CD4-positive, alpha-beta T cell treated with Interleukin-6 for 4 hours (primary cell): ENCODE measurements around the gene NUP62CL.
"Not testable (repeated sequence)": the region's sequence is repeated elsewhere in the genome, so short reads cannot be mapped to it uniquely, and the experiment has no call there.

Source experiments
- DNase-seq: peaks from one replicate; pipeline ENCODE4 v3.0.0-alpha.2; 2020; ENCODE audit warnings: mixed read lengths

Gene NUP62CL, protein sequence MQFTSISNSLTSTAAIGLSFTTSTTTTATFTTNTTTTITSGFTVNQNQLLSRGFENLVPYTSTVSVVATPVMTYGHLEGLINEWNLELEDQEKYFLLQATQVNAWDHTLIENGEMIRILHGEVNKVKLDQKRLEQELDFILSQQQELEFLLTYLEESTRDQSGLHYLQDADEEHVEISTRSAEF

GRCh38 chrX:107205770-107206696, at the start of gene NUP62CL, which contains the start of gene DNAAF6:
NUP62CL (minus strand) TSS chrX:107206433; CDS start chrX:107175146, 31,287 bp downstream.
DNAAF6 (plus strand) TSS chrX:107206611; CDS start chrX:107212876, 6,265 bp downstream.
- peak; percentile 74 for DNase-seq

GRCh38 chrX:107228486-107228819, 22.2 kb upstream of the NUP62CL start:
- no peak for DNase-seq

GRCh38 chrX:107227780-107228485, 21.7 kb upstream of the NUP62CL start:
- DNase-seq: no peak

DNA sequence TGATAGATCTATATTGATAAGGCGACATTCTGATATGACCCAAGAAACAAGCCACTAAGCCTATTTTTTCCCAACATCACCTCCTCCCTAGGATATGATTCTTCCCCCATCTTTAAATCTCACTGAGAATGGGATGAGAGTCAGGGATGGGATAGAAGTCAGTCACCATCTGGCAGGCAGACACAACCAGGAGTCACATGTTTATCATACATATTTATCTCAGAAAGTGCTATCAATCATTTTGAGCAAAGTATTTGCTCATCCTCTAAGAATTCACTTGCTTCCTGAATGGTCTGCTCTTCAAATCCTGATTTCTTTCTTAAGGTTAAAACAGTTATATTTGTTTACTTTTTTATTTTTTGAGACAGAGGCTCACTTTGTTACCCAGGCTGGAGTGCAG, 20.5 kb upstream of the NUP62CL start:
- no peak for DNase-seq

GRCh38 chrX:107213477-107213876, 7.2 kb upstream of the NUP62CL start:
- DNase-seq: no peak

DNA sequence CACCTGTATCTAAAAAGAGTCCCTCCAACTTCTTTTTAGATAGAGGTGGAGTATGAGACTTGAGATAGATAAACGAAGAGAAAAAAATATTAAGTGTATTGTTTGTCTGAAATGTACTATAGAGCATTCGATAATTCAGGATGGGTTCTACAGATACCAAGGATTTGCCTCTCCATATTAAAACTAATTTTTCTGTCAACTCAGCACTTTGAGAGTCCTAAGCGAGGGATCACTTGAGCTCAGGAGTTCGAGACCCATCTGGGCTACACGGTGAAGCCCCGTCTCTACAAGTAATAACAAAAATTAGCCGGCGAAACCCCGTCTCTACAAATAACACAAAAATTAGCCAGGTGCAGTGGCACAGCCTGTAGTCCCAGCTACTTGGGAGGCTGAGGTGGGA, 1.7 kb upstream of the NUP62CL start:
- DNase-seq: no peak

- no peak for DNase-seq
Measured at GRCh38 chrX:107207089-107207488, 856 bp upstream of the NUP62CL start.

DNA sequence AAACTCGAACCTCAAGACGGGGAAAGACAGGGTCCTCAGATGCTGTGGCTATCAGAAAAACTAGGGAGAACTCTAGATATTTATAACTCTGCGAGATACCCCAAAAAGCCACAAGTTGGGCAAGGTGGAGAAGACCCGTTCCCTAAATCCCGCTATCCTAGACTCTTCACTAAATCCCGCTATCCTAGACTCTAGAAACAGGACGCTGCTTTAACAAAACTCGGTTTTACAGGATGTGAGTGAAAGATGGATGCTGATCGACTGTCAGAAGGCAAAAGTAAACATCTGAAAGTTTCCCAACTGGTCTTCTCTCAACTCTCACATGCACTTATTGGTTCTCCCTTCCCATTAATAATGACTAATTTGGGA, 448 bp upstream of the NUP62CL start:
- no peak for DNase-seq

DNA sequence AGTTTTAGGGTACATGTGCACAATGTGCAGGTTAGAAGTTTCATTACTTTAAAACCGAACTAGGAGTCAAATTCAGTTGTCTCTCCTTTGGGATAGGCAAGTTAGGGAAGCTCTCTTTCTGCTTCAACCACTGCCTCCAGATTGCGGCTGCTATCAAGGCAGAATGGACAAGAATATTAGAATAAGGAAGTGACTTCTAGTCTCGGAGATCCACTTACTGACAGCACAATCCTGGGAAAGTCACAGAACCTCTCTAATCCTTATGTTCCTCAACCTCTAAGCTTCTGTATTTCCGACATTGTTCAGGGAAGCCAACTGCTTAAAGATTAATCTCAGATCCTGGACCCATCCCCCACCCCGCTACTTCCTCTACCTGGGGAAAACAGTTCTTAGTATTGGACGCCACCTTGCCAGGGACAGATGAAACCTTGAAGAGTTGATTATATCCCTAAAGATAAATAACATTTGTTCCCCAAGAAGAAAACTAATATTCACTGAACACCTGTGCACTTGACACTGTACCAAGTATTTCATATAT, 2.1 kb downstream of the NUP62CL start:
- no peak for DNase-seq

- DNase-seq: no peak
Measured at GRCh38 chrX:107199491-107199890, 6.7 kb downstream of the NUP62CL start.

DNA sequence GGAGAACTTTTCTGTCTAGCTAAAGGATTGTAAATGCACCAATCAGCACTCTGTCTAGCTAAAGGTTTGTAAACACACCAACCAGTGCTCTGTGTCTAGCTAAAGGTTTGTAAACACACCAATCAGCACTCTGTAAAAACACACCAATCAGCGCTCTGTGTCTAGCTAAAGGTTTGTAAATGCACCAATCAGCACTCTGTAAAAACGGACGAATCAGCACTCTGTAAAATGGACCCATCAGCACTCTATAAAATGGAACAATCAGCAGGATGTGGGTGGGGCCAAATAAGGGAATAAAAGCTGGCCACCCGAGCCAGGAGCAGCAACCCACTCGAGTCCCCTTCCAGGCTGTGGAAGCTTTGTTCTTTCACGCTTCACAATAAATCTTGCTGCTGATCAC, 8.2 kb downstream of the NUP62CL start:
- DNase-seq: not testable (repeated sequence)

GRCh38 chrX:107197319-107197718, 8.9 kb downstream of the NUP62CL start:
- no peak for DNase-seq

DNA sequence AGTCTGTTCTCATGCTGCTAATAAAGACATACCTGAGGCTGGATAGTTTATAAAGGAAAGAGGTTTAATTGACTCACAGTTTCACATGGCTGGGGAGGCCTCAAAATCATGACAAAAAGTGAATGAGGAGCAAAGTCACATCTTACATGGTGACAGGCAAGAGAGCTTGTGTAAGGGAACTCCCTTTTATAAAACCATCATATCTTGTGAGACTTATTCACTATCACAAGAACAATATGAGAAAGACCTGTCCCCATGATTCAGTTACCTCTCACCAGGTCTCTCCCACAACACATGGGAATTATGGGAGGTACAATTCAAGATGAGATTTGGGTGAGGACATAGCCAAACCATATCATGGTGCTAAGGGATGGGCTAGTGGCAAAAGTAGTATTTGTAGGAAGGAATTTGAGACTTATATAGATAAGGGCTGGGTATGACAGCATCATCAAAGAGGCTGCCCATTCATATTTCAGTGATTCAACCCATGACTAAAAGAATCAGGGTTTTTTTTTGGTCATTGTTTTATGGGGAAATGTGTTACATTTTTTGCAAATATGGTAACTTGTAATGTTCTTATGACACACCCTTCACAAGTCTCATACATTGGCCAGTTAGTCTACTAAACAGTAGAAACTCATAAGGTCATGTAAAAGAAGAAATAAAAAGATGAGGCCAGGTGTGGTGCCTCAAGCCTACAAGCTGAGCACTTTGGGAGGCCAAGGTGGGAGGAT, 34.7 kb downstream of the NUP62CL start:
- DNase-seq: no peak

- DNase-seq: no peak
Measured at GRCh38 chrX:107168712-107169111, 37.5 kb downstream of the NUP62CL start.

- DNase-seq: no peak
Measured at GRCh38 chrX:107168257-107168656, 38.0 kb downstream of the NUP62CL start.

DNA sequence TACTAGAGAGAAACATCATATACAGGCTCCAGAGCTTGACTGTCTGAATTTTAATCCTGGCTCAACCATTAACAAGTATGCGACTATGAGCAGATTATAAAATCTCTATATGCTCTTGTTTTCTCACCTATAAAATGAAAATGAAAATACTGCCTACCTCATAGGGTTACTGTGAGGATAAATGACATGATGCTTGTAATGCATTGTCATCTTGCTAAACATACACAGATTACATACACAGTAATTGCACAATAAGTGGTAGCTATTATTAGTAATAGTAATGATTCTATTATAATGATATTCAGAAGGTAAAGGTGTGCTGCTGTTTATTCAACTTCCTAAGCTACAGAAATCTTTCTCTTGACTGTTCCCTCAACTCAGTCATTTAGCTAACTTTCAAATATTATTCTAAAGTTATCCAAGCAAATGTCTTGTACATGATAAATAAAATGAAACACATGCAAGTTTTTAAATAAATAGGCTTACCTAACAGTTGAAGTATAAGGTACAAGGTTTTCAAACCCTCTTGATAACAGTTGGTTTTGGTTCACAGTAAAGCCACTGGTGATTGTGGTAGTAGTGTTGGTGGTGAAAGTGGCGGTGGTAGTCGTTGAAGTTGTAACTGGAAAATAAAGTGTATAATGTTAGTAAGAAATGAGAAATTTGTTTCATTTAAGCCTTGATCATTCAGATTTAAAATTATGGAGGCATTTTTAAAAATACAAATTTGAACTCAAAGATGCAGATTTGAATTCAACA, 38.9 kb downstream of the NUP62CL start:
- DNase-seq: no peak

- not testable (repeated sequence) for DNase-seq
Measured at GRCh38 chrX:107157618-107158017, 48.6 kb downstream of the NUP62CL start.

DNA sequence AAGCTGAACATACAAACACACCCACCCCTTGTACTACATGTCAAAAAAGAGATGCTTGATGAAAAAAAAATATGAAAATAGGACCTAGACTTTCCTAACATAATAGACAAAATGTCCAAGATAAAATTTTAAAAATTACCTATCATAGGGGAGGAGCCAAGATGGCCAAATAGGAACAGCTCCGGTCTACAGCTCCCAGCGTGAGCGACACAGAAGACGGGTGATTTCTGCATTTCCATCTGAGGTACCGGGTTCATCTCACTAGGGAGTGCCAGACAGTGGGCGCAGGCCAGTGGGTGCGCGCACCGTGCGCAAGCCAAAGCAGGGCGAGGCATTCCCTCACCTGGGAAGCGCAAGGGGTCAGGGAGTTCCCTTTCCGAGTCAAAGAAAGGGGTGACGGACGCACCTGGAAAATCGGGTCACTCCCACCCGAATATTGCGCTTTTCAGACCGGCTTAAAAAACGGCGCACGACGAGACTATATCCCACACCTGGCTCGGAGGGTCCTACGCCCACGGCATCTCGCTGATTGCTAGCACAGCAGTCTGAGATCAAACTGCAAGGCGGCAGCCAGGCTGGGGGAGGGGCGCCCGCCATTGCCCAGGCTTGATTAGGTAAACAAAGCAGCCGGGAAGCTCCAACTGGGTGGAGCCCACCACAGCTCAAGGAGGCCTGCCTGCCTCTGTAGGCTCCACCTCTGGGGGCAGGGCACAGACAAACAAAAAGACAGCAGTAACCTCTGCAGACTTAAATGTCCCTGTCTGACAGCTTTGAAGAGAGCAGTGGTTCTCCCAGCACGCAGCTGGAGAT, 50.4 kb downstream of the NUP62CL start:
- DNase-seq: not testable (repeated sequence)

- DNase-seq: peak; percentile 48
Measured at GRCh38 chrX:107154787-107155620, 51.2 kb downstream of the NUP62CL start.

DNA sequence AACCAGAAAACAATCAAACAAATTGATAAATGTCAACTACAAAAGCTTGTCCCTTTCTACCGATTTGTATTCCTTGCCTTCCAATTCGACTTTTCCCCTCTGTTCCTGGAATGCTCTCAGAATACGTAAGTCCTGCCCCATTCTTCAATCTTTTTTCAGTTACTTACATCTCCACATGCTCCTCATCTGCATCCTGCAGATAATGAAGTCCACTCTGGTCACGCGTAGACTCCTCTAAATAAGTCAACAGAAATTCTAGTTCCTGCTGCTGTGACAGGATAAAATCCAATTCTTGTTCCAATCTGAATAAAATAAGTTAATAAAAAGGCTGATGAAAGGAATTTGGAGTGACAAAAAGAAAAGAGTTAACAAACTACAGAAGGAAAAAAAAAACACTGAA, 53.2 kb downstream of the NUP62CL start:
- DNase-seq: no peak
